NCI-H187 (cell line): ENCODE measurements around the gene HOXA3.

Source experiments
- DNase-seq, 2 experiments: peaks; one replicate each; lab custom pipeline; 2025; lab: John Stamatoyannopoulos, UW

Gene HOXA3

GRCh38 chr7:27114881-27115220 is 37.5 kb downstream of the HOXA3 start:
- no peak for DNase-seq

GRCh38 chr7:27113991-27114769 is 38.2 kb downstream of the HOXA3 start:
- no peak for DNase-seq

GRCh38 chr7:27112955-27113949 is 39.1 kb downstream of the HOXA3 start:
- DNase-seq: peak in 1 of 2 experiments; percentile 19

- DNase-seq: no peak
Observed at GRCh38 chr7:27112361-27112760, 40.0 kb downstream of the HOXA3 start.

- no peak for DNase-seq
Observed at GRCh38 chr7:27111751-27112277, 40.6 kb downstream of the HOXA3 start.

GRCh38 chr7:27111042-27111750 is 41.2 kb downstream of the HOXA3 start:
- no peak for DNase-seq

GRCh38 chr7:27110186-27111031 is 42.0 kb downstream of the HOXA3 start:
- DNase-seq: no peak

GRCh38 chr7:27109466-27110185 is 42.8 kb downstream of the HOXA3 start:
- no peak for DNase-seq

- DNase-seq: no peak
Observed at GRCh38 chr7:27108390-27109127, 43.8 kb downstream of the HOXA3 start.

- DNase-seq: no peak
Observed at GRCh38 chr7:27107391-27108381, 44.7 kb downstream of the HOXA3 start.

GRCh38 chr7:27106901-27107240 is 45.5 kb downstream of the HOXA3 start:
- no peak for DNase-seq

GRCh38 chr7:27106181-27106900 is 46.0 kb downstream of the HOXA3 start:
- DNase-seq: no peak

GRCh38 chr7:27105301-27106031 is 46.9 kb downstream of the HOXA3 start:
- no peak for DNase-seq

GRCh38 chr7:27104341-27105058 is 47.9 kb downstream of the HOXA3 start:
- no peak for DNase-seq

GRCh38 chr7:27103489-27104226 is 48.7 kb downstream of the HOXA3 start:
- no peak for DNase-seq
